ENCODE data around the gene CCDC187.
"Not testable (repeated sequence)": the region's sequence is repeated elsewhere in the genome, so short reads cannot be mapped to it uniquely, and the experiment has no call there.

Gene CCDC187

DNA sequence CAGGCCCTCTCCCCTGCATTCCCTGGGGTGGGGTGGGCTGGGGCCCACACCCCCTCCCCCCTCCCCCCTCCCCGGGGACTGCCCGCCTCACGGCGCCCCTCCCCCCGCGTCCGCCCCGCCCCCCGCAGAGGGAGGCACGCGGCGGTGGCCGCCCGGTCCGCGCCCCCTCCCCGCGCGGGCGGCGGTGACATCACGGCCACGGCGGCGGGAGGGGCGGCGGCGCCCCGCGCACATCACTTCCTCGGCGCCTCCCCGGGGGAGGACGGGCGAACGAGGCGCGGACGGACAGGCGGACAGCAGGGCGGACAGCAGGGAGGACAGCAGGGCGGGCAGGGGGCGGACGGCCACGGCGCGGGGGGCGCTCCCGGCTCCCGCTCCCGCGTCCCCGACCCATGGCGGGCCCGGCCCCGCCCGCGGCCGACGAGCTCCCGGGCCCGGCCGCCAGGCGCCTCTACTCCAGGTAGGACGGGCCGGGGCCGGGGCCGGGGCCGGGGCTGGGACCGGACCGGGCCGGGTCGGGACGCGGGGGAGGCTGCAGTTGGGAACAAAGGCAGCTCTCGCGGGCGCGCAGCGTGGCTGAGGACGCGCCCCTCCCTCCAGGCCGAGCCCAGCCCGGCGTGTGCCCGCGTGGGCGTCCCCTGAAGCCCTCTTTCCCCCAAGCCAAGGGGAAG lies 23.5 kb upstream of the CCDC187 start, which contains the start of gene GPSM1:
Gene GPSM1 (plus strand): TSS at position 236 of the 671 bp plus-strand sequence. CDS start 157 bp downstream, at position 393.
- in situ Hi-C loops (cut with HindIII; ENCODE audit: low sequenced_read_pairs), result no loop called here

- in situ Hi-C loops (cut with HindIII; ENCODE audit: low sequenced_read_pairs), result no loop called here
These were observed 22.9 kb upstream of the CCDC187 start for GRCh38 chr9:136326761-136327303.

DNA sequence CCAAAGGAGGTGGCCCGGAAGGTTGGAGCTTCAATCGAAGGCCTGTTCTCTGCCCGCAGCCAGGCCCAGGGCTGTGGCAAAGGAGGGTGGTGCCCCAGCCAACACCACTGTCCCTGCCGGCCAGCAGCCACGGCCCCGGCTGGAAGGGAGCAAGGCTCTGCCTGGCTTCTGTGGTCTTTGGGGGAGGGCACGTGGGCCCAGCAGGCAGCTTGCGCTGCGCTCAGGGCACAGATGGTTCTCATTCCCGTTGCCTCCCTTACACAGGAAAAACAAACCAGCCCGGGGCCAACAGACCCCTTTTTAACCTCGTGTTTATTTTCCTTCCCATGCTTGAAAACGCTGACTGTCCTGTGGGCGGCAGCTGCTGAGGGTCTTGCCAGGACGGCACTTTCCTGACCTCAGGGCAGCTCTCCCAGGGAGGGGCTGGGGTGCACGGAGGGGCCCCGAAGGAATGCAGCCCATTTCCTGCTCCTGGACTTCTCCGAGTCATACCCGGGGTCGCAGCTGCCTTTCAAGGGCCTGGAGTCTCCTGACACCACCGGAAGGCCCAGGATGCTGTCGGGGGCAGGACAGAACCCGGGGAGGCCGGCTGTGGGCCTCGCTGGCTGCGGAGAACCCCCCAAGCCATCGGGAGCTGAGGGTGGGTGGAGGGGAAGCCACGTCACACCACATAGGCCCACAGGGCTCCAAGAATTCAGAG lies 22.3 kb upstream of the CCDC187 start:
- in situ Hi-C loops (cut with HindIII; ENCODE audit: low sequenced_read_pairs), result no loop called here

GRCh38 chr9:136325358-136325757 lies 21.5 kb upstream of the CCDC187 start:
- in situ Hi-C loops (cut with HindIII; ENCODE audit: low sequenced_read_pairs), result no loop called here

- in situ Hi-C loops (cut with HindIII; ENCODE audit: low sequenced_read_pairs), result no loop called here
These were observed 20.8 kb upstream of the CCDC187 start for GRCh38 chr9:136324501-136325300.

DNA sequence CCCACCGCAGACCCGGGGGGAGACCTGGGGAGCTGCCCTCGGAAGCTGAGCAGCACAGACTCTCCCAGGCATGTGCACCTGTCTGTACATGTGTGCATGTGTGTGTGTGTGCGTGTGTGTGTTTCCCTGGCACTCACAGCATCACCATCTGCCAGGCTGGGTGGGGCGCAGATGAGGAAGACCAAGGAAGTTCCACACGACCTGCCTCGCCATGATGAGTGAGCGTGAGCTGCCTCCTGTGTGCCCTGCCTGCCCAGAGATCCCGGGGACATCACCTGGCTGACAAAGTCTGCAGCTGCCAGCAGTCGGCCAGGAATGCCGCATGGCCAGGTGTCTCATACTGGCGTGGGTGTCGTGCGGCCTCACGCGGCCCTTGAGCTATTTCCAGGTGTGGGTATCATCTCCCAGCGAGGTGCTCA lies 19.5 kb upstream of the CCDC187 start:
- in situ Hi-C loops (cut with HindIII; ENCODE audit: low sequenced_read_pairs), result no loop called here

- in situ Hi-C loops (cut with HindIII; ENCODE audit: low sequenced_read_pairs), result no loop called here
These were observed 18.9 kb upstream of the CCDC187 start for GRCh38 chr9:136322756-136323330.

DNA sequence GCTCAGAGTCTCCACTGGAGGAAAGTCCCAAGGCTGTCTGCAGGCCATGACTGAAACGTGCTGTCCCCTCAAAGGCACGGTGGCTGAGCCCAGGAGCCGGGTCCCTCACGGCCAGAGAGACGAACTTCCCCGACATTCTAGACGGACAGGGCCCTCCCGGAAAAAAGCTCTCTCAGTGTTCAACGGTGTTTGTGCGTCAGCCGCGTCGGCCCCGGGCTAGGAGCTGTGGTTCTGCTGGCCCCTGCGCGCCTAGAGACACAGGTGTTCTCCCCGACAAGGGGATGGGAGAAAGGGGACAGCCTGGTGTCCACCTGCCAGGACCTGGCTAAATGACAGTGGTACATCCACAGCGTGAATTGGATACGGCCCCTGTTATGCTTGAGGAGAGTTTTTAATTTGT lies 17.7 kb upstream of the CCDC187 start:
- in situ Hi-C loops (cut with HindIII; ENCODE audit: low sequenced_read_pairs), result no loop called here

- in situ Hi-C loops (cut with HindIII; ENCODE audit: low sequenced_read_pairs), result not testable (repeated sequence)
These were observed 17.1 kb upstream of the CCDC187 start for GRCh38 chr9:136320972-136321371.

DNA sequence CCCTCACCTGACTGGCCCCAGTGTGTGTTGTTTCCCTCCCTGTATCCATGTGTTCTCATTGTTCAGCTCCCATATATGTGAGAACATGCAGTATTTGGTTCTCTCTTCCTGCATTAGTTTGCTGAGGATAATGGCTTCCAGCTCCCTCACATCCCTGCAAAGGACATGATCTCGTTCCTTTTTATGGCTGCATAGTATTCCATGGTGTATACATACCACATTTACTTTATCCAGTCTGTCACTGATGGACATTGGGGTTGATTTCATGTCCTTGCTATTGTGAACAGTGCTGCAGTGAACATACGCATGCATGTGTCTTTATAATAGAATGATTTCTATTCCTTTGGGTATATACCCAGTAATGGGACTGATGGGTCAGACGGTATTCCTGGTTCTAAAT lies 16.1 kb upstream of the CCDC187 start:
- in situ Hi-C loops (cut with HindIII; ENCODE audit: low sequenced_read_pairs), result not testable (repeated sequence)

DNA sequence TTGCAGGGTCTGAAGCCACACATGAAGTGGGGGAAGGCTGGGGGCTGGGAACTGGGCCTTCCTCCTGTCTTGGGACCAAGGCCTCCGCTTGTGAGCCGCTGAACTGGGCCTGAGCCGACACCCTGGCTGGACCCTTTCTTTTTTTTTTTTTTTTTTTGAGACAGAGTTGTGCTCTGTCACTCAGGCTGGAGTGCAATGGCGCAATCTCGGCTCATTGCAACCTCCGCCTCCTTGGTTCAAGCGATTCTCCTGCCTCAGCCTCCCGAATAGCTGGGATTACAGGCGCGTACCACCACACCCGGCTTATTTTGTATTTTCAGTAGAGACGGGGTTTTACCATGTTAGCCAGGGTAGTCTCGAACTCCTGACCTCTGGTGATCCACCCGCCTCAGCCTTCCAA lies 15.3 kb upstream of the CCDC187 start:
- in situ Hi-C loops (cut with HindIII; ENCODE audit: low sequenced_read_pairs), result not testable (repeated sequence)

GRCh38 chr9:136318776-136319241 lies 14.9 kb upstream of the CCDC187 start:
- in situ Hi-C loops (cut with HindIII; ENCODE audit: low sequenced_read_pairs), result no loop called here

- in situ Hi-C loops (cut with HindIII; ENCODE audit: low sequenced_read_pairs), result no loop called here
These were observed 14.3 kb upstream of the CCDC187 start for GRCh38 chr9:136318111-136318775.

DNA sequence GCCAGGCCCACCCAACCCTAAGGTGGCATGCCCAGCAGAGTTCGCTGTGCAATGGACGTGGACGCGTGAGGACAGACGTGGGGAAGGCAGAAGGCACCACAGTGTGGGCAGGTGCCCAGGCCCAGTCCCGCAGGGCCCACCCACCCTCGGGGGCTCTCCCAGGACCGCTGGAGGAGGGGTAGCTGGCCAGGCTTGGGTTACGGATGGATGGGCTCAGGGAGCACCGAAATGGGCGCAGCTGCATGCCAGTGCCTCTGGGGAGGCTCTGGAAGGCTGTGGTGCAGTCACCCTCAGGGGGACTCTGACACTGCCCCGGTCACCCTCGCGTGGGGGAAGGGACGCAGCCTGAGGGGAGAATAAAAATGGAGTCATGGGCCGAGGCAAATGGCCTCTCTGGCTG lies 13.8 kb upstream of the CCDC187 start:
- in situ Hi-C loops (cut with HindIII; ENCODE audit: low sequenced_read_pairs), result no loop called here

DNA sequence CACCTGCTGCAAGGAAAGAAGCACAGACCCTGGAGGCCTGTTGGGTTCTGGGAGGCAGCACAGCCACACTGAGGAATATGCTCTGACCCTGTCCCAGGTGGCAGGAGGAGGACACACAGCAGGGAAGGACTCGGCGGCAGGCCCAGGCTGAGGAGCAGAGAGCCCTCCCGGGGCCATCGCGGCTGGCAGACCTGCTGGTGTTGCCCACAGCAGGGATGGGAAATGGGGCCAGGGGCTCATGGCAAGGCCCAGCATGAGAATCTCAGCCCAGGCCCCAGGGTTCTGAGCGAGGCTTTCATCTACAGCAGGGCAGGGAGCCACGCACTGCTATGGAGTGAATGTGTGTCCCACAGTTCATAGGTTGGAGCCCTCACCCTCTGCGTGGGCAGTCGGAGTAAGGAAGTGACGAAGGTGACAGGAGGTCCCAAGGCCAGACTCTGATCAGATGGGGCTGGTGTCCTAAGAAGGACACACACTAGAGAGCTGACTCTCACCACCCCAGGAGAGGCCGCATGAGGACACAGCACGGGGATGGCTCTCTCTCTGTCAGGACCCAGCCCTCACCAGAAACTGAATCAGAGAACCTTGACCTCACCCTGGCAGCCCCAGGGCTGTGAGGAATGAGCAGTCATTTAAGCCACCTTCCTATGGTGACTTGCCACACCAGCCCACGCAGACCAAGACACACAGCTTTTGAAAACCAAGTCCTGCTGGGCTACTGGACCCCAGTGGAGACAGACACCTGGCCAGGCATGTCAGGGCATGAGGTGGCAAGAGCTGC lies 13.2 kb upstream of the CCDC187 start:
- in situ Hi-C loops (cut with HindIII; ENCODE audit: low sequenced_read_pairs), result no loop called here

GRCh38 chr9:136316271-136316751 lies 12.4 kb upstream of the CCDC187 start:
- in situ Hi-C loops (cut with HindIII; ENCODE audit: low sequenced_read_pairs), result no loop called here

- in situ Hi-C loops (cut with HindIII; ENCODE audit: low sequenced_read_pairs), result no loop called here
These were observed 11.1 kb upstream of the CCDC187 start for GRCh38 chr9:136314944-136315343.

DNA sequence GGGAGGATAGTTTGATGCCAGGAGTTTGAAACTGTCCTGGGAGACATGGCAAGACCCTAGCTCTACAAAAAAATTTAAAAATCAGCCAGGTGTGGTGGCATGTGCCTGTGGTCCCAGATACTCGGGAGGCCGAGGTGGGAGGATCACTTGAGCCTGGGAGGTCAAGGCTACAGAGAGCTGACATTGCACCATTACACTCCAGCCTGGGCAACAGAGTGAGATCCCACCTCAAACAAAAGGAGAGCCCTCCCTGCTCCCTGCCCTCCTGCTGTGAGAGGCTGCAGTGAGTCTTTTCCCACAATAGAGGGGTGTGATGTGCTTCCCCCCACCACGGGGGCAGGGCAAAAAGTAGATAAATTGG lies 10.1 kb upstream of the CCDC187 start:
- in situ Hi-C loops (cut with HindIII; ENCODE audit: low sequenced_read_pairs), result no loop called here

All from DLD1 (cell line).